Mesenchymal stem cell (in vitro differentiated cells and primary cell): ENCODE data around the gene IFT122.

Experiments used
- DNase-seq: peaks from one replicate; pipeline ENCODE4 v3.0.0-alpha.2; 2013
- H2AFZ ChIP-seq: one replicate; pipeline ENCODE4 v1.6.1; 2013; ENCODE audit warnings: low read depth, mild to moderate bottlenecking, control low read depth, inconsistent platforms, low read length, moderate library complexity
- H2AK5ac ChIP-seq: 2 replicates; pipeline ENCODE4 v1.6.1; 2013; ENCODE audit warnings: low read length, moderate library complexity, mild to moderate bottlenecking, inconsistent platforms; ENCODE audit not compliant: severe bottlenecking
- H2BK120ac ChIP-seq: one replicate; pipeline ENCODE4 v1.6.1; 2013; ENCODE audit warnings: low read depth, mild to moderate bottlenecking, inconsistent platforms, low read length, moderate library complexity
- H2BK12ac ChIP-seq, 2 experiments: one replicate each; pipeline ENCODE4 v1.6.1; 2013; ENCODE audit warnings: inconsistent platforms in 2 of 2, low read length in 2 of 2, mild to moderate bottlenecking in 2 of 2, moderate library complexity in 2 of 2, control low read depth in 1 of 2
- H2BK15ac ChIP-seq: one replicate; pipeline ENCODE4 v1.6.1; 2013; ENCODE audit warnings: mild to moderate bottlenecking, low read depth, inconsistent platforms; ENCODE audit not compliant: poor library complexity, severe bottlenecking
- H2BK5ac ChIP-seq: 2 replicates; pipeline ENCODE4 v1.6.1; 2013; ENCODE audit warnings: low read depth, mild to moderate bottlenecking, low read length, control low read depth, inconsistent platforms; ENCODE audit not compliant: poor library complexity, severe bottlenecking
- H3K14ac ChIP-seq, 2 experiments: one replicate each; pipeline ENCODE4 v1.6.1; 2013; ENCODE audit warnings: inconsistent platforms in 2 of 2, low read length in 2 of 2, control low read depth in 1 of 2, mild to moderate bottlenecking in 1 of 2, moderate library complexity in 1 of 2
- H3K18ac ChIP-seq, 2 experiments: one replicate each; pipeline ENCODE4 v1.6.1; 2013; ENCODE audit warnings: inconsistent platforms in 2 of 2, low read length in 2 of 2, control low read depth in 1 of 2, low read depth in 1 of 2, mild to moderate bottlenecking in 1 of 2
- H3K23ac ChIP-seq, 2 experiments: one replicate each; pipeline ENCODE4 v1.6.1; 2013; ENCODE audit warnings: inconsistent platforms in 2 of 2, low read length in 2 of 2, mild to moderate bottlenecking in 2 of 2, moderate library complexity in 2 of 2, control low read depth in 1 of 2
- H3K27ac ChIP-seq: 2 replicates; pipeline ENCODE4 v1.5.1; 2013; ENCODE audit warnings: mild to moderate bottlenecking, moderate library complexity, low read length, control low read depth, inconsistent platforms; ENCODE audit not compliant: poor library complexity, severe bottlenecking
- H3K27me3 ChIP-seq, 2 experiments: 2 replicates each; pipeline versions ENCODE4 v1.6.1 to v1.7.0; 2013; ENCODE audit warnings: low read length in 2 of 2, mild to moderate bottlenecking in 2 of 2, moderate library complexity in 2 of 2, control low read depth in 1 of 2, inconsistent platforms in 1 of 2; ENCODE audit not compliant: control insufficient read depth in 1 of 2, insufficient read depth in 1 of 2
- H3K36me3 ChIP-seq, 2 experiments: 2 replicates each; pipeline versions ENCODE4 v1.6.1 to v1.7.0; 2013; ENCODE audit warnings: low read length in 2 of 2, control low read depth in 1 of 2, inconsistent platforms in 1 of 2, low read depth in 1 of 2, mild to moderate bottlenecking in 1 of 2; ENCODE audit not compliant: insufficient read depth in 2 of 2, control insufficient read depth in 1 of 2
- H3K4ac ChIP-seq, 2 experiments: one replicate each; pipeline ENCODE4 v1.6.1; 2013; ENCODE audit warnings: inconsistent platforms in 2 of 2, low read length in 2 of 2, mild to moderate bottlenecking in 2 of 2, moderate library complexity in 2 of 2, control low read depth in 1 of 2, low read depth in 1 of 2
- H3K4me1 ChIP-seq: 2 replicates; pipeline ENCODE4 v1.6.1; 2013; ENCODE audit warnings: low read depth, low read length, control low read depth; ENCODE audit not compliant: control insufficient read depth, insufficient read depth
- H3K4me2 ChIP-seq: 2 replicates; pipeline ENCODE4 v1.6.1; 2013; ENCODE audit warnings: low read length, mild to moderate bottlenecking, inconsistent platforms; ENCODE audit not compliant: poor library complexity, severe bottlenecking
- H3K4me3 ChIP-seq, 2 experiments: 2 replicates each; pipeline versions ENCODE4 v1.5.1 to v1.7.0; 2013; ENCODE audit warnings: low read length in 2 of 2, mild to moderate bottlenecking in 2 of 2, control low read depth in 1 of 2, low read depth in 1 of 2; ENCODE audit not compliant: insufficient read depth in 1 of 2
- H3K79me1 ChIP-seq: replicated peaks from 2 replicates; pipeline ENCODE4 v1.6.1; 2013; ENCODE audit warnings: mild to moderate bottlenecking, control low read depth, low read length, inconsistent platforms; ENCODE audit not compliant: poor library complexity, severe bottlenecking
- H3K9ac ChIP-seq: 2 replicates; pipeline ENCODE4 v1.7.0; 2013; ENCODE audit warnings: mild to moderate bottlenecking, low read length, moderate library complexity
- H3K9me3 ChIP-seq: 2 replicates; pipeline ENCODE4 v1.7.0; 2013; ENCODE audit warnings: mild to moderate bottlenecking, low read length; ENCODE audit not compliant: control insufficient read depth
- H4K8ac ChIP-seq: one replicate; pipeline ENCODE4 v1.6.1; 2013; ENCODE audit warnings: inconsistent platforms, mild to moderate bottlenecking, low read length, moderate library complexity
- H4K91ac ChIP-seq: one replicate; pipeline ENCODE4 v1.6.1; 2013; ENCODE audit warnings: mild to moderate bottlenecking, low read length, inconsistent platforms
- WGBS: methylation state at CpG from one replicate; pipeline ENCODE4 v1.1.7; 2013; ENCODE audit warnings: mixed read lengths; 5-methylcytosine and 5-hydroxymethylcytosine counted together

IFT122 gene

GRCh38 chr3:129433565-129433964, 6.5 kb upstream of the IFT122 start:
- no peaks in the 10 kb centered on the region for H3K9me3 ChIP-seq
- WGBS, result 97% methylated on average over 4 of the region's 5 CpGs
- peaks cover 13 to 88% of the 10 kb centered on the region in 2 experiments for H3K36me3 ChIP-seq
- H3K27ac ChIP-seq, result no peak overlapping the region
- H3K9ac ChIP-seq, result no peak overlapping the region
- H2AK5ac ChIP-seq, result no peak overlapping the region
- H4K91ac ChIP-seq, result no peak overlapping the region
- H3K14ac ChIP-seq, result no peak overlapping the region
- peaks cover 3% of the 10 kb centered on the region for H3K79me1 ChIP-seq
- no peak overlapping the region for H3K4me2 ChIP-seq
- H2BK5ac ChIP-seq, result no peak overlapping the region
- peaks cover 8% of the 10 kb centered on the region for H3K4me1 ChIP-seq
- H3K4ac ChIP-seq, result no peak overlapping the region
- no peak overlapping the region for H4K8ac ChIP-seq
- no peak for DNase-seq
- no peak overlapping the region for H2BK12ac ChIP-seq
- no peak overlapping the region for H3K4me3 ChIP-seq
- no peak overlapping the region for H3K18ac ChIP-seq
- no peaks in the 10 kb centered on the region for H3K27me3 ChIP-seq
- no peak overlapping the region for H2BK120ac ChIP-seq
- H3K23ac ChIP-seq, result no peak overlapping the region
- H2AFZ ChIP-seq, result no peak overlapping the region
- no peak overlapping the region for H2BK15ac ChIP-seq

- Histone ChIP-seq H2BK5ac (no peak overlapping the region), H3K36me3 (peaks cover 13 to 88% of the 10 kb centered on the region in 2 experiments), H3K4me3 (no peak overlapping the region), H2AK5ac (no peak overlapping the region), H3K4me1 (peaks cover 8% of the 10 kb centered on the region), H2BK15ac (no peak overlapping the region), H3K18ac (no peak overlapping the region), H2BK12ac (no peak overlapping the region), H3K27me3 (no peaks in the 10 kb centered on the region), H3K9ac (no peak overlapping the region), H3K9me3 (no peaks in the 10 kb centered on the region), H2AFZ (no peak overlapping the region), H4K8ac (no peak overlapping the region), H3K4me2 (no peak overlapping the region), H3K27ac (no peak overlapping the region), H3K79me1 (peaks cover 5% of the 10 kb centered on the region), H3K14ac (no peak overlapping the region), H4K91ac (no peak overlapping the region), H3K23ac (no peak overlapping the region), H2BK120ac (no peak overlapping the region), H3K4ac (no peak overlapping the region)
- no CpG with 5 or more reads among the region's 1 CpG for WGBS
- no peak for DNase-seq
These were observed 5.9 kb upstream of the IFT122 start for GRCh38 chr3:129434140-129434539.

GRCh38 chr3:129435367-129435766, 4.7 kb upstream of the IFT122 start:
- Histone ChIP-seq H3K4me2 (no peak overlapping the region), H3K27me3 (no peaks in the 10 kb centered on the region), H3K4ac (no peak overlapping the region), H3K36me3 (peaks cover 8 to 77% of the 10 kb centered on the region in 2 experiments), H3K4me3 (no peak overlapping the region), H3K14ac (no peak overlapping the region), H3K18ac (no peak overlapping the region), H3K4me1 (peaks cover 6% of the 10 kb centered on the region), H3K9me3 (no peaks in the 10 kb centered on the region), H2BK5ac (no peak overlapping the region), H3K23ac (no peak overlapping the region), H2BK12ac (no peak overlapping the region), H3K9ac (peak overlapping the region; percentile 54), H2AFZ (no peak overlapping the region), H3K79me1 (peaks cover 8% of the 10 kb centered on the region), H3K27ac (no peak overlapping the region), H2BK120ac (no peak overlapping the region), H2AK5ac (no peak overlapping the region), H2BK15ac (no peak overlapping the region), H4K8ac (no peak overlapping the region), H4K91ac (no peak overlapping the region)
- peak; percentile 26 for DNase-seq
- WGBS, result 94% methylated on average over 1 of the region's 1 CpG

- H3K27me3 ChIP-seq, result no peaks in the 10 kb centered on the region
- H4K8ac ChIP-seq, result peak overlapping the region; percentile 88
- H3K14ac ChIP-seq, result peak overlapping the region in 1 of 2 experiments; percentile 96
- peak overlapping the region; percentile 1 to 63 for H2BK12ac ChIP-seq
- under 1% methylated on average over 16 of the region's 17 CpGs for WGBS
- peak overlapping the region; percentile 97 for H3K9ac ChIP-seq
- peak overlapping the region; percentile 98 to 99 for H3K4me3 ChIP-seq
- H2AK5ac ChIP-seq, result no peak overlapping the region
- peak; percentile 46 for DNase-seq
- peak overlapping the region; percentile 85 for H4K91ac ChIP-seq
- H2BK5ac ChIP-seq, result peak overlapping the region; percentile 1
- H3K4me2 ChIP-seq, result peak overlapping the region; percentile 85
- H3K27ac ChIP-seq, result peak overlapping the region; percentile 52
- peak overlapping the region; percentile 67 for H2BK120ac ChIP-seq
- H2AFZ ChIP-seq, result peak overlapping the region; percentile 93
- H3K4me1 ChIP-seq, result peaks cover 5% of the 10 kb centered on the region
- peaks cover 2 to 37% of the 10 kb centered on the region in 2 experiments for H3K36me3 ChIP-seq
- no peak overlapping the region for H3K23ac ChIP-seq
- peak overlapping the region; percentile 36 for H2BK15ac ChIP-seq
- no peaks in the 10 kb centered on the region for H3K9me3 ChIP-seq
- peak overlapping the region; percentile 93 to 96 for H3K4ac ChIP-seq
- H3K18ac ChIP-seq, result peak overlapping the region; percentile 83 to 95
- peaks cover 22% of the 10 kb centered on the region for H3K79me1 ChIP-seq
These were observed 703 bp upstream of the IFT122 start for GRCh38 chr3:129439226-129439816.
